Measurements from ENCODE around the gene EYA2. TPM values are rescaled to one million over a fixed set of nuclear protein-coding genes. Genes with fewer than 3 reads are reported as not detected.
"Not testable (repeated sequence)": the region's sequence is repeated elsewhere in the genome, so short reads cannot be mapped to it uniquely, and the experiment has no call there.

EYA2 gene
- total and polyA plus RNA-seq, 9 donors: 1.5 to 8.6 (median 3.2) TPM

DNA sequence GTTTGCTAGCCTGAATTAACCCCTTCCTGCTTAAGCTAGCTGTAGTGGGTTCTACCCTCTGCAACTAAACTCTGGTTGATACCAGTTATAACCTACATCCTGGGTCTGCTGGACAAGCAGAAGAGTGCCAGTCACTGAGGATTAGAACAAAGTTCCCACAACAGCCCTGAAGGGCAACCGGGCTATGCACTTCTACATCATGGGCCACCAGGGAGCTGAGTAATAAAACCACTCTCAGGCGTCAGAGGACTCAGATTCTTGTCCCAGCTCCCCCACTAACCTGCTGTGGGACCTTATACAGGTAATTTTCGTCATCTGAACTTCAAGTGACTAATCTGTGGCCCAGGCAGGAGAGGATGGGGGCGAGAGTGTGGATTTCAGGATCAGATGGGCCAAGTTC is 56.8 kb downstream of the EYA2 start:
- Histone ChIP-seq H3K4me1 (ENCODE audit: control insufficient read depth, insufficient read depth, low read length) (no peaks in the 10 kb centered on the region), H3K9me3 (replicated peaks; ENCODE audit: control insufficient read depth, low read depth, low read length) (peaks cover 2% of the 10 kb centered on the region), H3K27ac (ENCODE audit: low read length) (no peak overlapping the region), H3K4me3 (ENCODE audit: low read length) (no peak overlapping the region), H3K27me3 (ENCODE audit: control insufficient read depth, insufficient read depth, low read length) (no peaks in the 10 kb centered on the region), H3K36me3 (ENCODE audit: control insufficient read depth, insufficient read depth, low read length) (no peaks in the 10 kb centered on the region)
- no peak for DNase-seq
- WGBS (ENCODE audit: insufficient coverage): 100% methylated on average over 1 of the region's 4 CpGs

- Histone ChIP-seq H3K9me3 (replicated peaks; ENCODE audit: control insufficient read depth, low read depth, low read length) (peaks cover 4% of the 10 kb centered on the region), H3K27me3 (ENCODE audit: control insufficient read depth, insufficient read depth, low read length) (no peaks in the 10 kb centered on the region), H3K27ac (ENCODE audit: low read length) (no peak overlapping the region), H3K4me3 (ENCODE audit: low read length) (no peak overlapping the region), H3K4me1 (ENCODE audit: control insufficient read depth, insufficient read depth, low read length) (no peaks in the 10 kb centered on the region), H3K36me3 (ENCODE audit: control insufficient read depth, insufficient read depth, low read length) (no peaks in the 10 kb centered on the region)
- WGBS (ENCODE audit: insufficient coverage): 72% methylated on average over 8 of the region's 10 CpGs
- no peak for DNase-seq
Observed at GRCh38 chr20:46951840-46952497, 57.3 kb downstream of the EYA2 start.

- Histone ChIP-seq H3K9me3 (replicated peaks; ENCODE audit: control insufficient read depth, low read depth, low read length) (peaks cover 4% of the 10 kb centered on the region), H3K4me3 (ENCODE audit: low read length) (no peak overlapping the region), H3K27me3 (ENCODE audit: control insufficient read depth, insufficient read depth, low read length) (no peaks in the 10 kb centered on the region), H3K27ac (ENCODE audit: low read length) (no peak overlapping the region), H3K4me1 (ENCODE audit: control insufficient read depth, insufficient read depth, low read length) (no peaks in the 10 kb centered on the region), H3K36me3 (ENCODE audit: control insufficient read depth, insufficient read depth, low read length) (no peaks in the 10 kb centered on the region)
- no peak for DNase-seq
- 83% methylated on average over 1 of the region's 4 CpGs for WGBS (ENCODE audit: insufficient coverage)
Observed at GRCh38 chr20:46953596-46953995, 59.0 kb downstream of the EYA2 start.

DNA sequence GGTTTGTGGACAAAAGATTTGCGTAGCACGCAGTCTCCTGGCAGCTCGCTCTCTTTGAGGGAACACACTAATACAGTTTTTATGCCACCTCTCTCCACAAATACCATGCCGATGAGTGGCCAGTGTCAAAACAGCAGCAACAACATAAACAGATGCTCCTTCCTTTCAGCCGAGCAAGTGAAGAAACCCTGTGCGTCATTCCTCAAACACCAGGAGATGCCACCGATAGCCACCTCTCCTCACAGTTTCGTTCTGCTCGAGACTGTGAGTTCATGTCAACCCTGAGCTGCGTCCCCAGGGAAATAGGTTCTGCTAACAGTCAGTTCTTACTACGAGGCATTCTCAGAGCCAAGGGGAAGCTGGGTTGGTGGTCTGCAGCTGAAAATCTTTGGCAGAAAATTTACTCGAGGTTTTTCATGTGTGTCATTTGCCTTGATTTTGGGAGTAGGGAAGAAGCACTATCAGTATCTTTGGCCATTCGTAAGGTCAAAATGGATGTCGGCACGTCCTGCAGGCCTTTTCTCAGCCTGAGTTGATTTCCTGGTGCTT is 59.9 kb downstream of the EYA2 start:
- Histone ChIP-seq H3K27ac (ENCODE audit: low read length) (no peak overlapping the region), H3K9me3 (replicated peaks; ENCODE audit: control insufficient read depth, low read depth, low read length) (peaks cover 4% of the 10 kb centered on the region), H3K4me3 (ENCODE audit: low read length) (no peak overlapping the region), H3K36me3 (ENCODE audit: control insufficient read depth, insufficient read depth, low read length) (no peaks in the 10 kb centered on the region), H3K27me3 (ENCODE audit: control insufficient read depth, insufficient read depth, low read length) (peaks cover 1% of the 10 kb centered on the region), H3K4me1 (ENCODE audit: control insufficient read depth, insufficient read depth, low read length) (no peaks in the 10 kb centered on the region)
- WGBS (ENCODE audit: insufficient coverage): 49% methylated on average over 12 of the region's 15 CpGs
- no peak for DNase-seq

DNA sequence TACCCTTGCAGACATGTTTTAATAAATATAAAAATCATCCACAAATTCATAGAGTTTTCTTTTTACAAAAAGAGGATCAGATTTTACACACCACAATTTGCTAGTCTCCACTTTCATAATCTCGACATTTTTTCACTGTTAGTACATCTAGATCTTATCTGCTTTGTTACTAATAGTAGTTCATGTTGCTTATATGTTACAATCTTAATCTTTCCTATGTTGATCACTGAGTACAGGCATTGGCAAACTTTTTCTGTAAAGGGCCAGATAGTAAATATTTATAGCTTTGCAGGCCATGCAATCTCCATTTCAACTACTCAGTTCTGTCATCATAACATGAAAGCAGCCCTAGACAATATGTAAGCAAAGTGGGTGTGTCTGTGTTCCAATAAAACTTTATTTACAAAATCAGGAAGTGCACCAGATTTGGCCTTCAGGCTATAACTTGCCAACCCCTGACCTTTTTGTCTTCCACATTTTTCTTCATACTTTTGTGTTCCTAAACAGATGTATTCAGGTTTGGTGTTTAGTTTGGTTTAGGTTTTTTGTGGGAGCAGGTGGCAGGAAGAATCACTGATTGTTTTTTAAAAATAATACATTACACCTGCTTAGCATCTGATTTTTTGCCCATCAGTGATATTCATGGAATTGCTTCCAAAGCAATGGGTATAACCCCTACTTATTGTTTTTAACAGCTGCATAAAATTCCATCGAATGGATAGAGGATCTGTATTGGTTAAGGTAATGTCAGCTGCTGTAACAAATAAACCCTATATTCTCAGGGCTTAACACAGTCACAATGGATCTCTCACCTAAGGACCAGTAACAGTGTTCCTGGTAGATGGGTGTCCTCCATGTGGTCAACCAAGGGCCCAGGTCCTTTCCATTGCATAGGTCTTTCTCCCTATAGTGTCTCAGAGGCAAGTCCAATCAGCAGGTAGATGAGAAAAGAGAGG is 61.2 kb downstream of the EYA2 start:
- no peak overlapping the region for H3K4me3 ChIP-seq (ENCODE audit: low read length)
- no CpG with 5 or more reads among the region's 2 CpGs for WGBS (ENCODE audit: insufficient coverage)
- H3K27ac ChIP-seq (ENCODE audit: low read length): no peak overlapping the region
- H3K4me1 ChIP-seq (ENCODE audit: control insufficient read depth, insufficient read depth, low read length): no peaks in the 10 kb centered on the region
- H3K27me3 ChIP-seq (ENCODE audit: control insufficient read depth, insufficient read depth, low read length): peaks cover 2% of the 10 kb centered on the region
- no peaks in the 10 kb centered on the region for H3K36me3 ChIP-seq (ENCODE audit: control insufficient read depth, insufficient read depth, low read length)
- H3K9me3 ChIP-seq (replicated peaks; ENCODE audit: control insufficient read depth, low read depth, low read length): peaks cover 4% of the 10 kb centered on the region
- DNase-seq: no peak

DNA sequence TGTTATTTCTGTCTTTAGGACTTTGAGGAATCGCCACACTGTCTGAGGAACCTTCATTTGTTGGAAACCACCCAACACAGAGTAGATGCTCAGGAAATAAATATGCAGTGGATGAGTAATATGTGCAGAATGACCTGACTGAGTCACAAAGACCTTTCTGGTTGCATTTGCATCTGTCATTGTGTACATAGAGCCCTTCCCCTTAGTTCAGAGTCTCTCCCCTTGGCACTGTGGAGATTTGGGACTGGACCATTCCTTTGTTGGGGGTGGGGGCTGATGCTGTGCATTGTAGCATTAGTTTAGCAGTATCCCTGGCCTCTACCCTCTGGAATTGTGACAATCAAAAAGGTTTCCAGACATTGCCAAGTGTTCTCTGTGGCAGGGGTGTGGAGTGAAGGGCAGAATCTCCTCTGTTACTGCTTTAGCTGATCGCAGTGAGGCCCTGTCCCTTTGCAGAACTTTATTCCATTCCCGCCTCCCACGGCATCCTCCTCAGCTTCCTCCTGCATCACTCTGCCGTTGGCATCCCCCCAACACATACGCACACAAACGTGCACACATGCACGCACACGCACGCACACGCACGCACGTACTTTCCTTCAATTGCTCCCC is 64.5 kb downstream of the EYA2 start:
- WGBS (ENCODE audit: insufficient coverage): 33% methylated on average over 12 of the region's 13 CpGs
- Histone ChIP-seq H3K36me3 (ENCODE audit: control insufficient read depth, insufficient read depth, low read length) (no peaks in the 10 kb centered on the region), H3K4me1 (ENCODE audit: control insufficient read depth, insufficient read depth, low read length) (peaks cover 5% of the 10 kb centered on the region), H3K27ac (ENCODE audit: low read length) (no peak overlapping the region), H3K27me3 (ENCODE audit: control insufficient read depth, insufficient read depth, low read length) (peaks cover 2% of the 10 kb centered on the region), H3K4me3 (ENCODE audit: low read length) (no peak overlapping the region), H3K9me3 (replicated peaks; ENCODE audit: control insufficient read depth, low read depth, low read length) (peaks cover 4% of the 10 kb centered on the region)
- DNase-seq: no peak

DNA sequence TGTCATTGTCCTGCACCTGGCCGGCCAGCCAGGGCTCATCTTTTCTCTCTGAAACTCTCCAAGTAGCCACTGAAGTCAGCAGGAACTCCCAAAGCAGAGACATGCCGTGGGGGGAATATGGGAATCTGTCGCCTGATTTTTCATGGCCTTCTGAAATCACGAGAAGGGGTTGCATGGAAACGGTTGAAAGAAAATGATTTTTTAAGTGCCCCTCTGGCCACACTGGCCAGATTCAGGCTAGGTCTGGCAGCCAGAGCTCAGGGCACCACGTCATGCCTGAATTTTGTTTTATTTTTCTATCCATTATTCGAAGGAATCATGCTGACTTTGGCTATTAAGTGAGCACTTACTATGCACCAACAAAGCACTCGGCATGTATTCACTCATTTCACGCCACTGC is 65.2 kb downstream of the EYA2 start:
- H3K9me3 ChIP-seq (replicated peaks; ENCODE audit: control insufficient read depth, low read depth, low read length): peaks cover 4% of the 10 kb centered on the region
- H3K27me3 ChIP-seq (ENCODE audit: control insufficient read depth, insufficient read depth, low read length): peaks cover 2% of the 10 kb centered on the region
- peaks cover 5% of the 10 kb centered on the region for H3K4me1 ChIP-seq (ENCODE audit: control insufficient read depth, insufficient read depth, low read length)
- no peak for DNase-seq
- 78% methylated on average over 6 of the region's 9 CpGs for WGBS (ENCODE audit: insufficient coverage)
- H3K36me3 ChIP-seq (ENCODE audit: control insufficient read depth, insufficient read depth, low read length): no peaks in the 10 kb centered on the region
- H3K27ac ChIP-seq (ENCODE audit: low read length): no peak overlapping the region
- no peak overlapping the region for H3K4me3 ChIP-seq (ENCODE audit: low read length)

- WGBS (ENCODE audit: insufficient coverage): 63% methylated on average over 10 of the region's 11 CpGs
- no peak for DNase-seq
- Histone ChIP-seq H3K36me3 (ENCODE audit: control insufficient read depth, insufficient read depth, low read length) (no peaks in the 10 kb centered on the region), H3K27ac (ENCODE audit: low read length) (no peak overlapping the region), H3K27me3 (ENCODE audit: control insufficient read depth, insufficient read depth, low read length) (peaks cover 2% of the 10 kb centered on the region), H3K4me1 (ENCODE audit: control insufficient read depth, insufficient read depth, low read length) (peaks cover 5% of the 10 kb centered on the region), H3K9me3 (replicated peaks; ENCODE audit: control insufficient read depth, low read depth, low read length) (peaks cover 4% of the 10 kb centered on the region), H3K4me3 (ENCODE audit: low read length) (no peak overlapping the region)
Observed at GRCh38 chr20:46960536-46960935, 65.9 kb downstream of the EYA2 start.

- not testable (repeated sequence) for H3K4me3 ChIP-seq (ENCODE audit: low read length); H3K27me3 ChIP-seq (ENCODE audit: control insufficient read depth, insufficient read depth, low read length); H3K36me3 ChIP-seq (ENCODE audit: control insufficient read depth, insufficient read depth, low read length); H3K4me1 ChIP-seq (ENCODE audit: control insufficient read depth, insufficient read depth, low read length); H3K27ac ChIP-seq (ENCODE audit: low read length); H3K9me3 ChIP-seq (replicated peaks; ENCODE audit: control insufficient read depth, low read depth, low read length); DNase-seq
- no CpG with 5 or more reads among the region's 4 CpGs for whole genome bisulfite sequencing (ENCODE audit: insufficient coverage)
Observed at GRCh38 chr20:46961968-46962367, 67.3 kb downstream of the EYA2 start.

All from muscle of leg (tissue), 11 donors.